HepG2 (cell line): Measurements from ENCODE around the gene INHBC. TPM values are rescaled to one million over a fixed set of nuclear protein-coding genes. Genes with fewer than 3 reads are reported as not detected.

Source experiments
- ATM ChIP-seq: fragments of 450-650 bp; IDR thresholded peaks from 2 replicates; pipeline ENCODE4 v1.7.1; 2017; ENCODE audit warnings: mild to moderate bottlenecking, borderline replicate concordance
- HNF4A ChIP-seq: sonication (generic); formaldehyde crosslinking; IDR thresholded peaks from 2 replicates; pipeline ENCODE4 v1.4.0; 2020; ENCODE audit warnings: missing genetic modification reagents
- POLR2AphosphoS5 ChIP-seq: IDR thresholded peaks from 2 replicates; pipeline ENCODE4 v1.6.1; 2012; ENCODE audit warnings: low read depth, low read length
- ZBTB34 ChIP-seq: sonication (generic); formaldehyde crosslinking; IDR thresholded peaks from 2 replicates; pipeline ENCODE4 v1.8.0; 2022; ENCODE audit warnings: mild to moderate bottlenecking, missing genetic modification reagents
- ZNF207 ChIP-seq: fragments of 450-650 bp; IDR thresholded peaks from 2 replicates; pipeline ENCODE4 v1.6.1; 2016; ENCODE audit warnings: antibody characterized with exemption, borderline replicate concordance
- ZNF33A ChIP-seq: sonication (generic); formaldehyde crosslinking; IDR thresholded peaks from 2 replicates; pipeline ENCODE4 v1.5.1; 2020; ENCODE audit warnings: missing genetic modification reagents, mild to moderate bottlenecking, moderate library complexity, borderline replicate concordance
- ZNF749 ChIP-seq: sonication (generic); formaldehyde crosslinking; IDR thresholded peaks from 2 replicates; pipeline ENCODE4 v1.8.0; 2022; ENCODE audit warnings: mild to moderate bottlenecking, missing genetic modification reagents, moderate library complexity, borderline replicate concordance
- ZNF761 ChIP-seq: sonication (generic); formaldehyde crosslinking; conservative IDR thresholded peaks from 2 replicates; pipeline ENCODE4 v1.4.0; 2020; ENCODE audit warnings: mild to moderate bottlenecking, missing genetic modification reagents
- ZNF841 ChIP-seq: sonication (generic); formaldehyde crosslinking; IDR thresholded peaks from 2 replicates; pipeline ENCODE4 v1.8.1; 2023; ENCODE audit warnings: missing genetic modification reagents, borderline replicate concordance
- ZSCAN30 ChIP-seq: sonication (generic); formaldehyde crosslinking; IDR thresholded peaks from 2 replicates; pipeline ENCODE4 v1.5.0; 2020; ENCODE audit warnings: mild to moderate bottlenecking, missing genetic modification reagents
- polyA plus RNA-seq, 8 experiments: library from polyadenylated mRNA; depleted of rRNA in 3 of 8; stranded (reverse) in 7 of 8; unstranded in 1 of 8; fragments of >200 nt; fragmentation: Illumina TruSeq in 4 of 8; extraction: Trizol in 4 of 8; gene quantifications; 2 replicates each; pipeline versions ENCODE4 v1.2.1 to v1.2.3, GENCODE V29; 2011 to 2016; ENCODE audit warnings: low read depth in 4 of 8, missing spikeins in 1 of 8, mixed read lengths in 1 of 8; ENCODE audit not compliant: insufficient read depth in 1 of 8
- total RNA-seq, 5 experiments: library from RNA; depleted of rRNA; stranded (reverse); fragments of >200 nt; fragmentation: Illumina TruSeq; extraction: Trizol; gene quantifications; 2 replicates each; pipeline ENCODE4 v1.2.3, GENCODE V29; 2016; ENCODE audit warnings: low read depth in 1 of 5
- TF ChIP-seq, protein P1 (sequence below): sonication (generic); formaldehyde crosslinking; IDR thresholded peaks from 2 replicates; pipeline ENCODE4 v1.5.1; 2020; ENCODE audit warnings: mild to moderate bottlenecking, missing genetic modification reagents, borderline replicate concordance

Gene INHBC
- total and polyA plus RNA-seq, 2 of the 13 experiments (the other 11 are each of a cell fraction or from before 2014, with no cell fraction given): 1.8 to 13.8 TPM

DNA sequence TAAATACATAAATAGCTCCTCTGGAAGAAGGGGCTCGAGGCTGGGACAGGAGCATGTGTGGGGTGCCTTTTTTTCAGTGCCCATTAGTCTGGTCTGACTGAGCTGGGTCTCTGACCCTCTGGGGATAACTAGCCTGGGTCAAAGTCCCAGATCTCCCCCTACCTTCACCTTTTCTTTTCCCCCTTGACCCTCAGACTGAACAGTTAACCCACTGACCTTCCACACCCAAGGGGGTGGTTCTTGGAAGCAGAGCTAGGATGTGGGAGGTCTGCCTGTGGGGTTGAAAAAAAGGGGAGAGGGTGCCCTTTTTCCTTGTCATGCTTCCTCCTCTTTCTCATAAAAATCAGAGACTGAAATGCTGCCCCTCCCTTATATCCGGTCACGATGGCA is 24.1 kb downstream of the INHBC start (continued):
- TF ChIP-seq, protein P1, sequence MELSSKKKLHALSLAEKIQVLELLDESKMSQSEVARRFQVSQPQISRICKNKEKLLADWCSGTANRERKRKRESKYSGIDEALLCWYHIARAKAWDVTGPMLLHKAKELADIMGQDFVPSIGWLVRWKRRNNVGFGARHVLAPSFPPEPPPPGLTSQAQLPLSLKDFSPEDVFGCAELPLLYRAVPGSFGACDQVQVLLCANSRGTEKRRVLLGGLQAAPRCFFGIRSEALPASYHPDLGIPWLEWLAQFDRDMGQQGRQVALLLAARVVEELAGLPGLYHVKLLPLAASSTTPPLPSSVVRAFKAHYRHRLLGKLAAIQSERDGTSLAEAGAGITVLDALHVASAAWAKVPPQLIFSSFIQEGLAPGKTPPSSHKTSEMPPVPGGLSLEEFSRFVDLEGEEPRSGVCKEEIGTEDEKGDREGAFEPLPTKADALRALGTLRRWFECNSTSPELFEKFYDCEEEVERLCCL (CRISPR knock-in tag): no peak
- TF ChIP-seq ATM (no peak), ZBTB34 (no peak), ZNF841 (no peak), ZSCAN30 (CRISPR knock-in tag) (no peak), ZNF33A (CRISPR knock-in tag) (no peak), POLR2AphosphoS5 (no peak), ZNF207 (no peak), ZNF749 (CRISPR knock-in tag) (no peak), HNF4A (peak; percentile 17; the same call in 1 of the 2 replicates), ZNF761 (CRISPR knock-in tag) (no peak)
